IMR-90 (cell line): Measurements from ENCODE around the gene THRB. TPM values are rescaled to one million over a fixed set of nuclear protein-coding genes. Genes with fewer than 3 reads are reported as not detected.

Source experiments
- ATAC-seq: fragments of 200-7000 bp; cut with Tn5 transposase; 2 replicates; pipeline ENCODE4 v1.9.1; 2020; ENCODE audit warnings: low read depth, mild to moderate bottlenecking, moderate library complexity
- BruUV-seq: library from RNA; stranded (reverse); fragments of 400-500 nt; replicated peaks from 2 replicates; lab custom pipeline; 2021; lab: Mats Ljungman, UMichigan
- CTCF ChIA-PET: fragments of 300-600 bp; formaldehyde crosslinking; extraction: SDS; loops from one replicate; lab custom pipeline; 2021; ENCODE audit warnings: antibody characterized with exemption; lab: Yijun Ruan, JAX
- POLR2A ChIA-PET: fragments of 300-600 bp; sonication (Branson Sonifier 250); formaldehyde crosslinking; loops from one replicate; lab custom pipeline; 2022; ENCODE audit warnings: antibody characterized with exemption; ENCODE audit not compliant: unreplicated experiment; lab: Charles Lee
- DNase-seq: peaks from one replicate; pipeline ENCODE4 v3.0.0; 2013
- H2AFZ ChIP-seq: replicated peaks from 2 replicates; pipeline ENCODE3; 2013; ENCODE audit warnings: low read length, mild to moderate bottlenecking; ENCODE audit not compliant: poor library complexity
- H2AK5ac ChIP-seq: 2 replicates; pipeline ENCODE4 v1.6.1; 2013; ENCODE audit warnings: low read depth, low read length, inconsistent platforms
- H2AK9ac ChIP-seq: replicated peaks from 2 replicates; pipeline ENCODE3; 2013; ENCODE audit warnings: mild to moderate bottlenecking, low read depth, low read length, moderate library complexity; ENCODE audit not compliant: poor library complexity
- H2BK120ac ChIP-seq: 2 replicates; pipeline ENCODE4 v1.6.1; 2013; ENCODE audit warnings: low read depth, low read length, inconsistent platforms
- H2BK15ac ChIP-seq: 3 replicates; pipeline ENCODE4 v1.6.1; 2013; ENCODE audit warnings: low read depth, low read length, inconsistent platforms
- H2BK20ac ChIP-seq: 2 replicates; pipeline ENCODE4 v1.6.1; 2013; ENCODE audit warnings: low read depth, mild to moderate bottlenecking, inconsistent platforms, low read length, moderate library complexity
- H2BK5ac ChIP-seq: 2 replicates; pipeline ENCODE4 v1.6.1; 2013; ENCODE audit warnings: mild to moderate bottlenecking, low read depth, low read length, inconsistent platforms; ENCODE audit not compliant: poor library complexity, severe bottlenecking
- H3K14ac ChIP-seq: replicated peaks from 2 replicates; pipeline ENCODE4 v1.6.1; 2013; ENCODE audit warnings: low read depth, low read length, inconsistent platforms
- H3K18ac ChIP-seq: 2 replicates; pipeline ENCODE4 v1.6.1; 2013; ENCODE audit warnings: low read depth, low read length, control low read depth
- H3K23ac ChIP-seq: 2 replicates; pipeline ENCODE4 v1.6.1; 2013; ENCODE audit warnings: low read depth, low read length, inconsistent platforms
- H3K27ac ChIP-seq: 2 replicates; pipeline ENCODE4 v1.5.1; 2013; ENCODE audit warnings: mild to moderate bottlenecking, control low read depth, low read length; ENCODE audit not compliant: insufficient read depth
- H3K27me3 ChIP-seq: 2 replicates; pipeline ENCODE4 v1.6.1; 2013; ENCODE audit warnings: low read length; ENCODE audit not compliant: control insufficient read depth, insufficient read depth
- H3K36me3 ChIP-seq: 2 replicates; pipeline ENCODE4 v1.6.1; 2013; ENCODE audit warnings: low read length, mixed read lengths; ENCODE audit not compliant: control insufficient read depth, insufficient read depth
- H3K4ac ChIP-seq: 2 replicates; pipeline ENCODE4 v1.6.1; 2013; ENCODE audit warnings: low read depth, low read length, inconsistent platforms
- H3K4me1 ChIP-seq: 2 replicates; pipeline ENCODE4 v1.6.1; 2013; ENCODE audit warnings: low read length, mixed read lengths; ENCODE audit not compliant: control insufficient read depth, insufficient read depth
- H3K4me2 ChIP-seq: 2 replicates; pipeline ENCODE4 v1.6.1; 2013; ENCODE audit warnings: low read depth, mild to moderate bottlenecking, control low read depth, low read length, moderate library complexity
- H3K4me3 ChIP-seq: 2 replicates; pipeline ENCODE4 v1.5.1; 2013; ENCODE audit warnings: low read depth, mild to moderate bottlenecking, control low read depth, low read length, moderate library complexity; ENCODE audit not compliant: insufficient read depth
- H3K56ac ChIP-seq: 2 replicates; pipeline ENCODE4 v1.6.1; 2013; ENCODE audit warnings: low read length, inconsistent platforms; ENCODE audit not compliant: insufficient read depth; ENCODE audit errors: extremely low read depth
- H3K79me1 ChIP-seq, 2 experiments: 2 replicates each; pipeline ENCODE4 v1.6.1; 2013; ENCODE audit warnings: low read length in 2 of 2, inconsistent platforms in 1 of 2, low read depth in 1 of 2
- H3K9ac ChIP-seq: 2 replicates; pipeline ENCODE4 v1.6.1; 2013; ENCODE audit warnings: low read depth, low read length, control low read depth
- H3K9me1 ChIP-seq: 2 replicates; pipeline ENCODE4 v1.6.1; 2013; ENCODE audit warnings: low read length, inconsistent platforms; ENCODE audit not compliant: insufficient read depth
- H3K9me3 ChIP-seq: 2 replicates; pipeline ENCODE4 v1.6.1; 2013; ENCODE audit warnings: low read length; ENCODE audit not compliant: control insufficient read depth, insufficient read depth
- H4K20me1 ChIP-seq: 2 replicates; pipeline ENCODE4 v1.6.1; 2013; ENCODE audit warnings: low read length, inconsistent platforms; ENCODE audit not compliant: insufficient read depth
- H4K5ac ChIP-seq: 2 replicates; pipeline ENCODE4 v1.6.1; 2013; ENCODE audit warnings: mild to moderate bottlenecking, low read depth, low read length, control low read depth
- H4K8ac ChIP-seq, 2 experiments: 2 replicates each; pipeline ENCODE4 v1.6.1; 2013; ENCODE audit warnings: low read depth in 2 of 2, low read length in 2 of 2, control low read depth in 1 of 2, inconsistent platforms in 1 of 2
- H4K91ac ChIP-seq: 2 replicates; pipeline ENCODE4 v1.6.1; 2013; ENCODE audit warnings: low read depth, low read length, inconsistent platforms; ENCODE audit not compliant: insufficient read depth
- CTCF ChIP-seq: conservative IDR thresholded peaks from 2 replicates; pipeline ENCODE4 v1.5.1; 2012; ENCODE audit warnings: mild to moderate bottlenecking, low read depth, low read length, improper control_type of control experiment
- ELK1 ChIP-seq: fragments of 150-350 bp; IDR thresholded peaks from 2 replicates; pipeline ENCODE4 v1.6.1; 2016; ENCODE audit warnings: low read depth, mild to moderate bottlenecking, low read length, moderate library complexity, borderline replicate concordance
- FOS ChIP-seq: fragments of 150-350 bp; IDR thresholded peaks from 2 replicates; pipeline ENCODE4 v1.6.1; 2016; ENCODE audit warnings: low read depth, low read length
- MAZ ChIP-seq: IDR thresholded peaks from 2 replicates; pipeline ENCODE4 v1.6.1; 2012; ENCODE audit warnings: low read depth, mild to moderate bottlenecking, low read length, improper control_type of control experiment, moderate library complexity, borderline replicate concordance
- MXI1 ChIP-seq: IDR thresholded peaks from 2 replicates; pipeline ENCODE4 v1.6.1; 2012; ENCODE audit warnings: low read depth, mild to moderate bottlenecking, low read length, moderate library complexity, borderline replicate concordance
- SMC3 ChIP-seq: fragments of 150-350 bp; IDR thresholded peaks from 2 replicates; pipeline ENCODE4 v1.6.1; 2016; ENCODE audit warnings: low read depth, mild to moderate bottlenecking, antibody characterized with exemption, low read length, moderate library complexity
- WGBS, 2 experiments: methylation state at CpG; one replicate each; pipeline versions ENCODE4 v1.1.5 to v1.1.7; 2013; ENCODE audit warnings: missing lambda C conversion rate in 2 of 2; ENCODE audit not compliant: insufficient read length in 1 of 2; ENCODE audit errors: extremely low coverage in 2 of 2; 5-methylcytosine and 5-hydroxymethylcytosine counted together
- dilution Hi-C: fragments of 300-500 bp; cut with HindIII; formaldehyde crosslinking; loops from one replicate; pipeline ENCODE4 v1.14.3; 2018; ENCODE audit warnings: low sequenced_read_pairs; ENCODE audit not compliant: unreplicated experiment
- in situ Hi-C: fragments of 300-500 bp; cut with MboI; formaldehyde crosslinking; loops from 3 replicates; pipeline ENCODE4 v1.14.3; 2019; ENCODE audit warnings: low sequenced_read_pairs, inconsistent platforms, mixed read lengths
- intact Hi-C: fragments of 100-400 bp; cut with micrococcal nuclease; formaldehyde crosslinking; loops from 2 replicates; pipeline ENCODE4 v1.10.0; 2022
- polyA plus RNA-seq, 3 experiments: library from polyadenylated mRNA; depleted of rRNA; stranded (reverse); fragments of >200 nt; gene quantifications; 2 replicates each; pipeline ENCODE4 v1.2.3, GENCODE V29; 2012; ENCODE audit warnings: low replicate concordance in 1 of 3
- total RNA-seq: library from RNA; depleted of rRNA; stranded (reverse); fragments of >200 nt; gene quantifications from 2 replicates; pipeline ENCODE4 v1.2.3, GENCODE V29; 2012

Gene THRB
- total and polyA plus RNA-seq, 2 of the 4 experiments (the other 2 are of a cell fraction), result under 0.01 TPM; not detected in 1

GRCh38 chr3:24135280-24135679 is 359.4 kb downstream of the THRB start:
- DNase-seq (no peak), ATAC-seq (no peak)
- H3K4me2 ChIP-seq, result no peak overlapping the region
- no peak overlapping the region for H2BK5ac ChIP-seq
- no peaks in the 10 kb centered on the region for H3K9me3 ChIP-seq
- no peak overlapping the region for H3K9ac ChIP-seq
- H4K5ac ChIP-seq, result no peak overlapping the region
- no peak overlapping the region for H4K91ac ChIP-seq
- no peak overlapping the region for H2BK20ac ChIP-seq
- no peak overlapping the region for H2BK120ac ChIP-seq
- no peaks in the 10 kb centered on the region for H4K20me1 ChIP-seq
- H3K27ac ChIP-seq, result no peak overlapping the region
- H2AFZ ChIP-seq, result no peak overlapping the region
- no TSS peak for BruUV-seq
- no peak overlapping the region for H3K14ac ChIP-seq
- ChIA-PET POLR2A (no interaction called here), CTCF (interaction anchor here (1.0 kb wide), 1 partner anchor 51 kb away, joined by 3 read pairs; no protein-coding TSS in a partner anchor)
- no peak overlapping the region for H4K8ac ChIP-seq
- WGBS, 2 experiments, result no CpG with 5 or more reads among the region's 2 CpGs
- TF ChIP-seq MXI1, result no peak
- TF ChIP-seq SMC3, result no peak
- TF ChIP-seq ELK1, result no peak
- TF ChIP-seq MAZ, result no peak
- TF ChIP-seq CTCF, result no peak
- no peak for TF ChIP-seq FOS
- no peak overlapping the region for H2AK9ac ChIP-seq
- no peak overlapping the region for H3K4ac ChIP-seq
- no peak overlapping the region for H3K23ac ChIP-seq
- no peak overlapping the region for H3K18ac ChIP-seq
- in situ Hi-C loops, result no loop called here
- H3K4me3 ChIP-seq, result no peak overlapping the region
- no peak overlapping the region for H2BK15ac ChIP-seq
- no peak overlapping the region for H3K56ac ChIP-seq
- H3K36me3 ChIP-seq, result no peaks in the 10 kb centered on the region
- intact Hi-C loops, result no loop called here
- H3K9me1 ChIP-seq, result no peaks in the 10 kb centered on the region
- dilution Hi-C loops, result no loop called here
- no peaks in the 10 kb centered on the region for H3K79me1 ChIP-seq
- no peak overlapping the region for H2AK5ac ChIP-seq
- no peaks in the 10 kb centered on the region for H3K27me3 ChIP-seq
- no peaks in the 10 kb centered on the region for H3K4me1 ChIP-seq
